Suppressor macrophage (primary cell): Measurements from ENCODE around the gene HTR2A.

Source experiments
- DNase-seq, 4 experiments: peaks; one replicate each; pipeline ENCODE4 v3.0.0-alpha.2; 2020 to 2022
- total RNA-seq, 17 experiments: gene quantifications; one replicate each; lab custom pipeline; 2026; ENCODE audit warnings: mixed read lengths in 6 of 17, inconsistent platforms in 3 of 17; lab: John Stamatoyannopoulos, UW

The HTR2A gene
- total RNA-seq = 0 to 1.5 (median 0.22) reads per million in 17 experiments

DNA sequence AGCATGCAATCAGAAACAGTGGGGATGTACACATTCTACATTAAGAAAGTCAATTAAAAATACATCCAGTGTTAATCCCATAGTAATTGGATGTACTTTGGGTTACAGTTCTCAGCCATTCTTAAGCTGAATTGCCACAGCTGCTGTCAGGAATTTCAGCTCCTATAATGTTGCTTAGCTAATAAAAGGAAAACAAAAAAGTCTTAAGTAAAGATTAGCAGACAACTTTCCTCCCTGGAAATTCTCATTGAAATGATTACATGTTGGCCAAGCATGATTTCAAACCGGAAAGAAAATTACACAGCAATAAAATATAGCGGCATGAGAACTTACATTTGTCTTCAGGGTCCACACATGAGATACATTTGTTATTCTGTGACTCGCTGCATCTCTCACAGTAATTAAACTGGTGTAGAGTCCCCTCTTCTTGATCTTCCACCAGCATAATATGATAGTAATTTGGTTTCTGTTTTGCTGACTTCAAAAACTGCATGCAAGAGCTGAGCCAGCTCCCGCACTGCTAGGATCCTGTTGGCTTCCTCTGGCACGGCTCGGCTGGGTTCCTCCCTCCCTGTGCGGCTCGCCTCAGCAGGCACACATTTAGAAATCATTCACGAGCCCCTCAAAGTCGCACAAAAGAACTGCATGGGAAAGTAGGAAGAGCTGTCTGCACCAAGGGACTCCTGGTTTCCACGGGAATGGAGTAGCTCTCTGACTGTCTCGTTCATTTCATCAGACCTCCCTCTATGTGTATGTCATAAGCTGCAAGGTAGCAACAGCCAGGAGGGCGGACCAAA, at the start of gene HTR2A:
TSS of gene HTR2A (minus strand) at position 713 of the 797 bp plus-strand sequence. CDS start 1,147 bp downstream, outside the sequence.
- DNase-seq = peak; percentile 35 to 66 (median 52)

DNA sequence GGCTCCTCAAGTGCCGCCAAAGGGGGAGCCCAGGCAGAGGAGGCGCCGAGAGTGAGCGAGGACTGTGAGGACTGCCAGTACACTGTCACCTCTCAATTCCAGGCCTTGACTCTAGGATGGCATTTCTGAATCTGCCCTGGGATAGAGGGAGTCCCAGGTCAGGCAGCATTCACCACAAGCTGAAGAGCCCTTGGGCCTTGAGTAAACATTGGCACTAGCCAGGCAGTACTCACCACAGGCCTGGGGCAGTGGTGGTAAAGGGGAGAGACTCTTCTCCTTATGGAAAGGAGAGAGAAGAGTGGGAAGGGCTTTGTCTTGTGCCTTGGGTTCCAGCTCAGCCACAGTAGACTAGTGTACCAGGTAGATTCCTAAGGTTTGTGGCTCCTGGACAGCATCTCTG, 39.7 kb upstream of the HTR2A start:
- no peak for DNase-seq

DNA sequence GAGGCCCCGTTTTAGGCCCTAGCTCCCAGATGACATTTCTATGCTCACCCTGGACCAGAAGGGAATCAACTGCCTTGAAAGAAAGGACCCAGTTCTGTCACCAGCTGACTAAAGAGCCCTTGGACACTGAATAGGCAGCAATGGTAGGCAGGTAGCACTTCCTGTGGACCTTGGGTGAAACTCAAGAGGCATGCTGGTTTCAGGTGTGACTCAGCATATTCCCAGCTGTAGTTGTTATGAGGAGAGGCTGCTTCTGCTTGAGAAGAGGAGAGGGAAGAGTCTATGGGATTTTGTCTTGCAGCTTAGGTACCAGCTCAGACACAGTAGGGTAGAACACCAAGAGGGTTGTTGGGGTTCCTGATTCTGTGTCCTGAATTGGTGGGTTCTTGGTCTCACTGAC, 37.9 kb upstream of the HTR2A start:
- DNase-seq = no peak

- DNase-seq = no peak
Observed at GRCh38 chr13:46926916-46927590, 30.2 kb upstream of the HTR2A start.

- DNase-seq = no peak
Observed at GRCh38 chr13:46925486-46925885, 28.6 kb upstream of the HTR2A start.

- no peak for DNase-seq
Observed at GRCh38 chr13:46914341-46914740, 17.5 kb upstream of the HTR2A start.

DNA sequence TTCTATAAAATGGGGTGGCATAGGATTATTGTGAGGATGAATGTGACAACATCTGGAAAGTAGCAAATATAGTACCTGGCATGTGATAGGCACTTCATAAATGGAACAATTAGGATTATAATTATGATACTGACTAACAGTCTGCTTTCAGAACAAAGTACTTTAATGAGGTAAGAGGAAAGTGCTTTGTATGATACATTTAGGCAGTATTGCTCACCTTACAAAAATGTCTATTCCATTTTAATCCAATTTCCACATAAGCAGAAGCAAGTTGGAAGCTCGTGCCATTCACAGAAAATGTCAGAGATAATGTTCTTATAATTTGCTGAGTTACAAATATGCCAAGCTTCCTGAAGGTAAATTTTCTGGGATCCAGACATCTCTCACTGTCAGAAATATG, 16.9 kb upstream of the HTR2A start:
- DNase-seq = no peak

DNA sequence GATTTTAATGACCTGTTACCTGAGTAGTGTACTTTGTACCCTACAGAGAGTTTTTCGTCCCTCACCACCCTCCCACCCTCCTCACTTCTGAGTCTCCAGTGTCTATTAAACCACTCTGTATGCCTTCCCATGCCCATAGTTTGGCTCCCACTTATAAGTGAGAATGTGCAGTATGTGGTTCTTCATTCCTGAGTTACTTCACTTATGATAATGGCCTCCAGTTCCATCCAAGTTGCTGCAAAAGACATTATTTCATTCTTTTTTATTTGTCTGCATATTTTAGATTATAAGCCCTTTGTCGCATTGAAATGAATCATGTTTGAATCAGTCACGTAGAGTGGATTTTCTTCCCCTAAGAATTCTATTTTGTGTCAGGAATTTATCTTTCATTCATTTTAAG, 12.2 kb upstream of the HTR2A start:
- DNase-seq = no peak

DNA sequence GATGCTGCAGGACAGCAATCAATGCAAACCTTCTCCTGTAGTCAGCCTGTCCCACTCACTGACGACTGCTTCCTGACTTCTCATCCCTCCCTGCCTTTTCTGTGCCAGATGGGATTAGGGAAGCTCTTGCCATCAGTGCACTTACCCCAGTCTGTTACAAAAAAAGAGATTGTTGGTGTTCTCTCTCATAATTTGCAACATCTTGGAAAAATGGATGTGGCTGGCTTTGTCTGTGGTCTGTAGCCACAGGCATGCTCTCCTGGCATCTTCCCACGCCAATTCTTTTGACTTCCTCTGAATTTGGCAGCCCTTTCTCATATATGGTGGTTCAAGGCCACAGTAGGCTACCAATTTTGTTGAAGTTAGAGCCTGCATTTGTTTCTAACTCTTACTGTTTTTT, 11.6 kb upstream of the HTR2A start:
- DNase-seq = peak in 1 of 4 experiments; percentile 4

- DNase-seq = no peak
Observed at GRCh38 chr13:46906405-46906804, 9.6 kb upstream of the HTR2A start.

DNA sequence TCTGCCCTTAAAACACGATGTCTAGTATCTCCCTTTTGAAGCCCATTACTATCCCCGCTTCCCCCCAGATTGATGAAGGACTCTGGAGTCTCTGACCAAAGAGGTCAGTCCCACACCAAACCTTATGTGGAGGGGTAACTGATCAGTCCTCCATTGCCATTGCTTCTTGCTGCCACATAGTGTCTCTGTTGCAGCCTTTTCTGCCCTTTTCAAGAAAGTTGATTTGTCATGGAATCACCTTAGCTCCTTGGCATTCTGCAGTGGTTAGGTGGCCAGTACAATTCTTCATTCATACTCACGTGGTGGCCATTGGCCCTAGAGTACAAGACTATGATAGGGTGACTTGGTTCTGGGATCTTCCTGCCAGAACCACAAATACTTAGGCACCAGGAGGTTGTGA, 8.4 kb upstream of the HTR2A start:
- DNase-seq = peak in 3 of 4 experiments; percentile 24 to 33 (median 33)

DNA sequence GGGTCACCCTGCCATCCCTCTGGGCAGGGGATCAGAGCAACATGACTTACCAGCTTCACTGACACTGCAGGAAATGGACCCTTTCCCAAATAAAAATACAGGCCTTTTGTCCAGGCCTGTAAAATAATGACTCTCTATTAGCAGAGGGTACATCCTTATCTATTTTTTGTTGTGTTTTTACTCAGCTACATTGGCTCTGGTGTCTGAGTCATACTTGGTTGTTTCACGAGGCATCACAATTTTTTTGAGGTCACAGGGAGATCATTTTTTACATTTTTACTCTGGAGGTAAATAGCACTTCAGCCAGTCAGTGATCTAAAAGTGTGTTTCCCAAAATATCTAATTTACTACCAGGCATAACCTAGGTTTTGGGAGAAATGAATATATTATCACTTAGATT, 6.9 kb upstream of the HTR2A start:
- DNase-seq = no peak

DNA sequence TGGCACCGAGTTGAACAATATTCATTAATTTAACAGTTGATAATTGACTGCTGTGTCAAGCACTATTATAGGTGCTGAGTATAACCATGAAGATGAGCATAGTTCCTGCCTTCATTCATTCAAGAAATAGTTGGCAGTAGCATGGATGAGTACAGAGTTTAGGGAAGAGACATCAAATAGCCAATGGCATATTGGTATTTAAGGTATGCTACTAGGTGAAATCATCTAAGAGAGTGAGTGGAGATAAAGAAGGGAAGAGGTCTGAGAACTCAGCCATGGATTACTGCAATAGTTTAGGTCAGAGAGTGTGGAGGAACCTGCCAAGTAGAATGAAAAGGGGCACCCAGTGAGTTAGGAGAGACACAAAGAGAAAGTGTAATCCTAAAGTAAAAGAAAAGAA, 4.9 kb upstream of the HTR2A start:
- no peak for DNase-seq

DNA sequence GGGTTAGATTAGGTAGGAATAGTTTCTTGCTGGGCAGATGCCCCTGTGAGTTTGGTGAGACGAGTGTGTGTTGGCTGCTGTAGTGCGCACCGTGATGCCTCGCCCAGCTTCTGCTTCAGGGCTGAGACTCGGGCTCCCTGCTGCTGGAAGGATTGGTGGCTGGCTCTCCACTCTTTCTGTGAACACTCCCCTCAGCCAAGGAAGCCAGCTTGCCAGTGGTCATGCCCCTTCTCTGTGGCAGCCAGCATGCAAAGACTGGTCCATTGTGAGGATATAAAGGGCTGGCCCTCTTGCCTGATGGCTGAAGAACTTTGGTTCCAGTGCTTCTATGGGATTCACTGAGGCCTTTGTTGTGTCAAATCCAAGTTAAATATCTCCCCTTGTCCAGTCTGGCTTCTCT, 2.9 kb upstream of the HTR2A start:
- DNase-seq = no peak

GRCh38 chr13:46895381-46895780, 1.5 kb downstream of the HTR2A start:
- DNase-seq = no peak

GRCh38 chr13:46894568-46894967, 2.3 kb downstream of the HTR2A start:
- no peak for DNase-seq

- peak; percentile 73 to 91 (median 86) for DNase-seq
Observed at GRCh38 chr13:46893798-46894560, 2.9 kb downstream of the HTR2A start.

- DNase-seq = no peak
Observed at GRCh38 chr13:46893221-46893740, 3.6 kb downstream of the HTR2A start.

- no peak for DNase-seq
Observed at GRCh38 chr13:46885018-46885417, 11.8 kb downstream of the HTR2A start.

GRCh38 chr13:46884531-46884930, 12.3 kb downstream of the HTR2A start:
- no peak for DNase-seq

DNA sequence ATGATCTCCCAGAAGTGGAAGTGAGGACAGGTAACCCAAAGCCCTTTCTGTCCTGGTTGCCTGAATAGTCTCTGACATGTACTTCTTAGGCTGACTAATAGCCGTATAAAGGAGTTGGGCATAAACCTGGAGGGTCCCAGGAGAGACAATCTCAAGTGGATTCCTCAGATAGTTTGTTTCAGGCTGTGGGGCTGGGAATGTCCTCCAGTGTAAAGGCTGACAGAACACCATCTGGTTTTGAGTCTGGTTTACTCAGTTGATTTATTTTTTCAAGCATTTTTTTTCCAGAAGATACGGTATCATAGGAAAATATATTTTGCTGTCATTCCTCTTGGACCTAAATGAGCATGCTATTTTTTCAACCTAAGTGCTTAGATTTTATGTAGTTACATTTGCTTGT, 15.2 kb downstream of the HTR2A start:
- no peak for DNase-seq

DNA sequence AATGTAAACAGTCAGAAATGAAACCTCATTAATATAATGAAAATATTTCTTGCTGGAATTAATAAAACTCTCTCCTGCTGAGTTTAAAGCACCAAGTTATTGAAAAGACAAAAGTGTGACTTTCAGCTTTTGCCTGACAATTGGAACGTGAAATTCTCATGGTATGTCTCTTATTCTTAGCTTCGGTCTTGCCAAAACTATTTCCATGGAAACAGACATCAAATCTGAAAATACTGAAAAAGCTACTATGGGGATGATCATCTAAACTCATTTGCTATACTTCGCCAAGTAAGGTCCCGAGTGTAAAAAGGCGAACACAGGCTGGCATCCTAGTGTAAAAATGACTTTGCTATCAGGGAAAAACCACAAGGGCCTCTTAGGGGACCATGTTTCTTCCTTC, 22.8 kb downstream of the HTR2A start:
- DNase-seq = no peak

GRCh38 chr13:46871557-46871956, 25.3 kb downstream of the HTR2A start:
- no peak for DNase-seq
